GM08714 (cell line): Measurements from ENCODE around the gene SCUBE2.

Source experiments
- H3K4me3 ChIP-seq: fragments of 200-500 bp; sonication (Bioruptor generic); 2 replicates; pipeline ENCODE4 v1.5.1; 2014; ENCODE audit warnings: mild to moderate bottlenecking, low read length, inconsistent platforms
- ZNF274 ChIP-seq: IDR thresholded peaks from 2 replicates; pipeline ENCODE4 v1.6.1; 2012; ENCODE audit warnings: mild to moderate bottlenecking, low read depth, low read length

SCUBE2 gene

GRCh38 chr11:9073466-9074225 is 17.8 kb downstream of the SCUBE2 start:
- no peak for TF ChIP-seq ZNF274

GRCh38 chr11:9072626-9073176 is 18.7 kb downstream of the SCUBE2 start:
- H3K4me3 ChIP-seq = no peak overlapping the region

More at GRCh38 chr11:9073466-9074225, 17.8 kb downstream of the SCUBE2 start:
- H3K4me3 ChIP-seq = no peak overlapping the region

DNA sequence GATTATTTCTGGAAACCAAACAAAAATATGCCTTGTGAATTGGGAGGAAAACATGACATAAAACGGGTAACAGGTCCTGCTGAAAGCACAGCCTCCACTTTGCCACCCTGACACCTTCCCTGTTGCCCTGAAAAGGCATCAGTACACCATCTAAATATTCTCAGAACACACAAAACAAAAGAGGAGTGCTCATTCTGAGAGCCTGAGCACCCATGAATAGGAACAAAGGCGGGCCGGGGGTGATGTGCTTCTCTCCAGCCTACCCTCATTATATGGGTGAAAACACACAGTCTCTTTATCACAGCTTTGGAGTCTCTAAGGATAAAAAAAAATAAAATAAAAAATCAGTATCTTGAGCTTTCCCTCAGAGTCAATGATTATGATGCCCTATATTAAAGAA is 19.7 kb downstream of the SCUBE2 start:
- no peak for TF ChIP-seq ZNF274
- no peak overlapping the region for H3K4me3 ChIP-seq

More at GRCh38 chr11:9072626-9073176, 18.7 kb downstream of the SCUBE2 start:
- no peak for TF ChIP-seq ZNF274

DNA sequence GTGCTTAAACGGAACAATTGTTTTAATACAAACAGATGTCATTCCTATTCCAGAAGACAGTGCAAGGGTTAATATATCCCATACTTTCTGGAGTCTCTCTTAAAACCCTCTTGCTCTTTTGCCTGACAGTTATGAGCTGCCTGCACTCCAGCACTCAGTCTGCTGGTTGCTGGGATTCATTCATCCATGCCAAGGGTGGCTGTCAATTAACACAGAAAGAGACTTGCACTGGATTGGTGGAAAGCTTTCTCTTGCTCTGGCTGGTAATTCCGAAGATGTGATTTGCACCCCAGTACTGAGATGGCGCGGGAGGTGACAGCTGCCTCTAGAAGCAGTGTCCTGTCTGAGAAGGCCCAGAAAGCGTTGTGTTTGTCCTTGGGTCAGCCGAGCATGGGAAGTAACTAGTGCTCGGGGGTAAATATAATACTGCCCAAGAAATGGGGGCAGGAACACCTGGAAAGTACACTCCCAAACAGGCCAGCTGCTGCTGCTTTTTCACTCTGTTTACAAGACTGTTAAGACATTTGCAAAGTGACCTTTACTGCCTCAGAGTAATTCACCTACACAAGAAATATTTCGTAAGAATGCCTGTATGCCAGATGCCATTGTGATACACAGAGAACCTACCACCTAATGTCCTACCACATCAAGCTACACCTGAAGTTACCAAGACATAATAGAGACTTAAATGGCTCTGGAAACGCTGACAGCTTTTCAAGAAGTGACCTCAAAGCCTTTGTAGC is 20.5 kb downstream of the SCUBE2 start:
- H3K4me3 ChIP-seq = no peak overlapping the region
- no peak for TF ChIP-seq ZNF274

GRCh38 chr11:9069862-9070470 is 21.4 kb downstream of the SCUBE2 start:
- no peak for TF ChIP-seq ZNF274
- no peak overlapping the region for H3K4me3 ChIP-seq

- no peak for TF ChIP-seq ZNF274
- no peak overlapping the region for H3K4me3 ChIP-seq
Observed at GRCh38 chr11:9069256-9069655, 22.1 kb downstream of the SCUBE2 start.

- H3K4me3 ChIP-seq = no peak overlapping the region
- TF ChIP-seq ZNF274 = no peak
Observed at GRCh38 chr11:9066433-9066925, 24.9 kb downstream of the SCUBE2 start.

- H3K4me3 ChIP-seq = no peak overlapping the region
- TF ChIP-seq ZNF274 = no peak
Observed at GRCh38 chr11:9065607-9066432, 25.6 kb downstream of the SCUBE2 start.

DNA sequence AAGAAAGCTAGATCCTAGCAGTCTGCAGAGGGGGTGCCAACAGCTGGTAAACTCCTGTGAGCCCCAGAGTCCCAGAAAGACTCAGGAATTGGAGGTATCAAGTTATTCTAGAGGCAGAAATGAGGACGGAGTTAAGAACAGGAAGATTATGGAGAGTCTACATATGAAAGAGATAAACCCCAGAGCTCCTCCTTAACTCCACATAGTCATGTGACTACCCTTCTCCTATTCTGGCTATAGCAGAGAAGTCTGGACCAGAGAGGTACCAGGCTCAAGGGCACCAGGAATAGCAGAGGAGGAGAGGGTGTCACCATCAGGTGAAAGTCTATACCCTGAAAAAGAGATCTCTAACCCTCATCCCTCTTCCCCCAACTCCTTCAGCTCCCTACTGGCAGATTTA is 29.6 kb downstream of the SCUBE2 start:
- no peak overlapping the region for H3K4me3 ChIP-seq
- TF ChIP-seq ZNF274 = no peak

- no peak overlapping the region for H3K4me3 ChIP-seq
- no peak for TF ChIP-seq ZNF274
Observed at GRCh38 chr11:9060700-9061111, 30.7 kb downstream of the SCUBE2 start.

- TF ChIP-seq ZNF274 = no peak
Observed at GRCh38 chr11:9059406-9059805, 32.0 kb downstream of the SCUBE2 start.

GRCh38 chr11:9057888-9058287 is 33.5 kb downstream of the SCUBE2 start:
- no peak for TF ChIP-seq ZNF274
- no peak overlapping the region for H3K4me3 ChIP-seq

More at GRCh38 chr11:9059406-9059805, 32.0 kb downstream of the SCUBE2 start:
- H3K4me3 ChIP-seq = no peak overlapping the region

GRCh38 chr11:9057007-9057406 is 34.4 kb downstream of the SCUBE2 start:
- H3K4me3 ChIP-seq = no peak overlapping the region
- TF ChIP-seq ZNF274 = no peak
